Renal cortical epithelial cell (primary cell): ENCODE measurements around the gene BAIAP2L1. TPM values are rescaled to one million over a fixed set of nuclear protein-coding genes. Genes with fewer than 3 reads are reported as not detected.

Experiments used
- DNase-seq: peaks from one replicate; pipeline ENCODE4 v3.0.0-alpha.2; 2011; ENCODE audit warnings: low read depth
- total RNA-seq: library from RNA; depleted of rRNA; stranded (reverse); fragments of >200 nt; gene quantifications from 2 replicates; pipeline ENCODE4 v1.2.3, GENCODE V29; 2014

The BAIAP2L1 gene
- total RNA-seq, 1 donor from 2014 or later = 25.8 TPM

GRCh38 chr7:98276241-98276761, 124.6 kb downstream of the BAIAP2L1 start:
- no peak for DNase-seq

DNA sequence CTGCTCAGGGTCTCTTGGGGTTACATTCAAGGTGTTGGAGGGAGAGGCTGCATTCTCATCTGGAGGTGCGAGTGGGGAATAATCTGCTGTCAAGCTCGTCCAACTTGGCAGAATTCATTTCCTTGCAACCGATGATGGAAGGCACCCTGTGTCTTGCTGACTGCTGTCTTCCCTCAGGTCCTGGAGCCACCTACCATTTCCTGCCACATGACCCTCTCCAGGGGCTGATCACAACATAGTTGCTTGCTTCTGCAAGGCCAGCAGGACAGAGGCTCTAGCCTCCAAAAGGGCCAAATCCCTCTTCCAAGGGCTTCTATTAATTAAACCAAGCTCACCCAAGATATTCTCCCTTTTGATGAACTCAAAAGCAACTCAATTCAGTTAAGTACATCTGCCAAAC, 133.6 kb downstream of the BAIAP2L1 start:
- no peak for DNase-seq

- no peak for DNase-seq
Measured at GRCh38 chr7:98266840-98267239, 134.1 kb downstream of the BAIAP2L1 start.

GRCh38 chr7:98265841-98266271, 135.0 kb downstream of the BAIAP2L1 start:
- peak; percentile 84 for DNase-seq

DNA sequence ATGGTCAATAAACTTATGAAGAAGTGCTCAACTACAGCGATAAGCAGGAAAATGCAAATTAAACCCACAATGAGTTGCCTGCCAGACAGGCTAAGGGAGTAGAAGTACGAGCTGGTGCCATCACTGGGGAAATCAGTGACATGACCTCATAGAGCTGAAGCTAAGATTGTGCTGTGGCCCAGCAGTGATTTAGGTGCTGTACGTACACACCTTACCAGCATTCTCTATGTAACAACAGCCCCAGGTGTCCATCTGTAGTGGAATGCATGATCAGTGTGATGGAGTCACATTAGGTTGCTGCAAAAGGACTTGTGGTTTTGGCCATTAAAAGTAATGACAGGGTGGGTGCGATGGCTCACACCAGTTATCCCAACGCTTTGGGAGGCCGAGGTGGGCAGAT, 143.2 kb downstream of the BAIAP2L1 start:
- no peak for DNase-seq

- no peak for DNase-seq
Measured at GRCh38 chr7:98256431-98256830, 144.5 kb downstream of the BAIAP2L1 start.

GRCh38 chr7:98254951-98255610, 145.8 kb downstream of the BAIAP2L1 start:
- no peak for DNase-seq

DNA sequence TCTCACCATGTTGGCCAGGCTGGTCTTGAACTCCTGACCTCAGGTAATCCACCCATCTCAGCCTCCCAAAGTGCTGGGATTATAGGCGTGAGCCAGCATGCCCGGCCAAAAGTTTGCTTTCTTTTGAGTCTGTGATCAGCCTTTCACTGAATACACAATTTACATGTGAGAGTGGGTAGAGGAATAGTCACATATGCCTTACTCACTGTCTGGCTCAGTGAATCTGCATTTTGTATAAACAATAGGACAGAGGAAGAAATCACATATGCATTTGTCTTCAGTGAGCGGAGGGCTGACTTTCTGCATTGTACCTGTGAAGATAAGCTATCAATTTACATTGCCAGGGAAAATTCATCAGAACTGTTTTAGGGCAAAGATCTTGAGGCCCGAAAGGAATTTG, 146.4 kb downstream of the BAIAP2L1 start:
- no peak for DNase-seq

- no peak for DNase-seq
Measured at GRCh38 chr7:98252425-98253054, 148.3 kb downstream of the BAIAP2L1 start.

DNA sequence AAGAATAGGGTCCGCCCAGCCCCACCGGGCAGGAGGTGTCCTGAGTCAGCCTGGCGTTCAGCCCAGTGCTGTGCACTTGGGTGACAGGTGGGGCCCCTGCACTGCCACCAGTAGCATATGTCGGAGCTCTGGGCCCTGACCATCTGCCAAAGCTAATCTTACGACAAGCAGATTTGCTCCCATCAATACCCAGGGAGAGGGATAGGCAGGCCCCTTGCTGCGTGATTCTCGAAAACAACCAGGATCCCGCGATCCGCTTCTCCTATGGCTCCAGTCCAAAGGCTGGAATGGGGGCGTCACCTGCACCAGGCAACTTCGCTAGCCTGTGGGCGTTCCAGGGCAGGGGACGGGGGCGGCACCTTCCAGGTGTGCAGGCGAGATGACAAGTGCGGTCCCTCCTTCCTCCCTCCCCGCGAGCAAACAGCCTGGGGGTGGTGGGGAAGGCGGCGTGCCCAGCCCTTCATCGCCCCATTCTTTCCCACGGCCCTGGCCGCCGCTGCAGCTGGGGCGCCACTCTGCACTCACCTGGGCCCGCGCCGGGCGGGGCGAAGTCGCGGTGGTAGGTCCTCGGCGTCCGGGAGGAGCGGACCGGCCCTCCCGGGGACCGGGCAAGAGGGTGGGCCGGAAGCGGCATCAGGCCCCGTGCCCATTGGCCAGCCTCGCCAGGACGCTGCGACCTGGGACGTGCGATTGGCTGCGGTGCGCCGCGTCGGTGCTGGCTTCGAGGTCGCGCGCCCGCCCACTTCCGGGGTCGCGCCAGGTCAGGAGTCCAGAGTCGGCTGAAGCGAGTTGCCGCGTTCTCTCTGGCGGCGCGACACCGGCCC, 149.1 kb downstream of the BAIAP2L1 start, which contains the start of gene TECPR1:
Gene TECPR1, minus strand, starts transcription at position 632 of the 824 bp plus-strand sequence. CDS start 6,086 bp downstream, outside the sequence.
- DNase-seq = peak; percentile 74

DNA sequence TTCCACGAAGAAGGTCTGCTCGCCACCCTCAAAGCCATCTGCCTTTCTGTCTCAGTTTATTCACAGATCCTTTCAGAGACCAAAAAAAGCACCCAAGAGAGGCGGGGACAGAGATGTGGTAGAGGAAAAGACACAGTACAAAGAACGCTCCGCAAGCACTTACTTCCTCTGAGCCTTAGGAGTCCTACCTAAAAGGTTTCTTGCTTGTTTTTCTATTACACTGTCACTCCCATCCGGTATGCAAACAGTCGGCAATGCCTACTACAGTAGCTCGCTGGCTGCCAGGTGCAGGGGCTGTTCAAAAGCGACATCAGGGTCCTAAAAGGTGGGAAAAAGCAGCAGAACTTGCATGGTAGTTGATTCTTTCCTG, 149.7 kb downstream of the BAIAP2L1 start:
- DNase-seq = peak; percentile 4

GRCh38 chr7:98250789-98251188, 150.1 kb downstream of the BAIAP2L1 start:
- DNase-seq = no peak

DNA sequence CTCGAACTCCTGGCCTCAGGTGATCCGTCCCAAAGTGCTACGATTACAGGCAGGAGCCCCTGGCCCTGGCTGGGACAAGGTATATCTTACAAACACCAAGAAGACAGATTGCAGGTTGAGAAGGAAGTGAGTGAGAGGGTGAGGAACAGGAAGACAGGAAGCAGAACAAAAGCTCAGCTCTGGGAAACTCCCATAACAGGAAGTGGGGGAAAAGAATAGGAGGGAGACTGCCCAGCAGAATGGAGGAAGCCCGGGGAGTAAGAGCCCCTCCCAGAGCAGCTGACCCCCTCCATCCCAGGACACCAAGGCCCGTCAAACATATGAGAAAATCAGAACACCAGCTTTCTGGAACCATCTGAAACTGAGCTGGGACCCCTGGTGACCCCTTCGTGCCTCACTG, 151.8 kb downstream of the BAIAP2L1 start:
- DNase-seq = no peak

GRCh38 chr7:98248156-98248555, 152.7 kb downstream of the BAIAP2L1 start:
- no peak for DNase-seq

- no peak for DNase-seq
Measured at GRCh38 chr7:98244871-98245270, 156.0 kb downstream of the BAIAP2L1 start.

GRCh38 chr7:98242934-98243333, 158.0 kb downstream of the BAIAP2L1 start:
- DNase-seq = no peak

- DNase-seq = no peak
Measured at GRCh38 chr7:98242342-98242741, 158.5 kb downstream of the BAIAP2L1 start.

- DNase-seq = no peak
Measured at GRCh38 chr7:98241674-98242241, 159.1 kb downstream of the BAIAP2L1 start.
